Fibroblast of lung (primary cell): ENCODE results near the gene CRYL1. TPM values are rescaled to one million over a fixed set of nuclear protein-coding genes. Genes with fewer than 3 reads are reported as not detected.

ENCODE experiments used
- DNase-seq, 2 donors: peaks; one replicate each; pipeline versions ENCODE4 v3.0.0 to v3.0.0-alpha.2; 2010; ENCODE audit warnings: low read depth in 2 of 2
- H2AFZ ChIP-seq: 2 replicates; pipeline ENCODE4 v1.5.1; 2012; ENCODE audit warnings: low read length, control low read depth, inconsistent platforms
- H3K27ac ChIP-seq: 2 replicates; pipeline ENCODE4 v1.5.1; 2011; ENCODE audit warnings: low read length, control low read depth; ENCODE audit not compliant: insufficient read depth
- H3K27me3 ChIP-seq: 2 replicates; pipeline ENCODE4 v1.5.1; 2011; ENCODE audit warnings: mild to moderate bottlenecking, low read length; ENCODE audit not compliant: control insufficient read depth, insufficient read depth
- H3K36me3 ChIP-seq: 2 replicates; pipeline ENCODE4 v1.5.1; 2011; ENCODE audit warnings: low read length; ENCODE audit not compliant: control insufficient read depth, insufficient read depth
- H3K4me1 ChIP-seq: 2 replicates; pipeline ENCODE4 v1.5.1; 2011; ENCODE audit warnings: low read length; ENCODE audit not compliant: control insufficient read depth, insufficient read depth; ENCODE audit errors: extremely low read depth
- H3K4me2 ChIP-seq: 2 replicates; pipeline ENCODE4 v1.5.1; 2011; ENCODE audit warnings: low read length, control low read depth; ENCODE audit not compliant: insufficient read depth; ENCODE audit errors: extremely low read depth
- H3K4me3 ChIP-seq, 4 experiments: fragments of 200-600 bp in 1 of 4; sonication (generic) in 1 of 4; replicated peaks in 1 of 4; 2 replicates each; pipeline ENCODE4 v1.5.1; 2011 to 2016; ENCODE audit warnings: low read length in 4 of 4, low read depth in 3 of 4, mild to moderate bottlenecking in 3 of 4, control low read depth in 2 of 4, inconsistent platforms in 1 of 4, mixed read lengths in 1 of 4; ENCODE audit not compliant: insufficient read depth in 1 of 4; ENCODE audit errors: control extremely low read depth in 1 of 4
- H3K79me2 ChIP-seq: 2 replicates; pipeline ENCODE4 v1.5.1; 2012; ENCODE audit warnings: mild to moderate bottlenecking, low read length, inconsistent platforms; ENCODE audit not compliant: control insufficient read depth, insufficient read depth
- H3K9ac ChIP-seq: 2 replicates; pipeline ENCODE4 v1.5.1; 2011; ENCODE audit warnings: mild to moderate bottlenecking, low read length, control low read depth; ENCODE audit not compliant: insufficient read depth
- H3K9me3 ChIP-seq: 2 replicates; pipeline ENCODE4 v1.5.1; 2012; ENCODE audit warnings: low read depth, low read length; ENCODE audit not compliant: control insufficient read depth, insufficient read depth
- H4K20me1 ChIP-seq: 2 replicates; pipeline ENCODE4 v1.5.1; 2011; ENCODE audit warnings: low read length; ENCODE audit not compliant: control insufficient read depth, insufficient read depth; ENCODE audit errors: extremely low read depth
- EZH2 ChIP-seq: IDR thresholded peaks from 2 replicates; pipeline ENCODE4 v1.5.1; 2012; ENCODE audit warnings: low read length, control low read depth, mild to moderate bottlenecking; ENCODE audit errors: missing control alignments
- polyA plus RNA-seq, 2 donors: library from polyadenylated mRNA; depleted of rRNA in 1 of 2; stranded (reverse) in 1 of 2; unstranded in 1 of 2; fragments of >200 nt; gene quantifications; 2 replicates each; pipeline ENCODE4 v1.2.1, GENCODE V29; 2011 to 2012; ENCODE audit warnings: missing spikeins in 1 of 2
- total RNA-seq: library from RNA; depleted of rRNA; stranded (reverse); fragments of >200 nt; gene quantifications from 2 replicates; pipeline ENCODE4 v1.2.1, GENCODE V29; 2014
- TF ChIP-seq, protein P1 (sequence below), 2 donors: IDR thresholded peaks in 1 of 2; conservative IDR thresholded peaks in 1 of 2; 1 replicate in 1 of 2; 2 replicates in 1 of 2; pipeline ENCODE4 v1.5.1; 2011 to 2012; ENCODE audit warnings: low read length in 2 of 2, control low read depth in 1 of 2, inconsistent platforms in 1 of 2, low read depth in 1 of 2, mild to moderate bottlenecking in 1 of 2

CRYL1 gene
- total and polyA plus RNA-seq, 2 donors (not counting 1 experiment from before 2014, with no cell fraction given): 18.3 to 20.1 TPM

DNA sequence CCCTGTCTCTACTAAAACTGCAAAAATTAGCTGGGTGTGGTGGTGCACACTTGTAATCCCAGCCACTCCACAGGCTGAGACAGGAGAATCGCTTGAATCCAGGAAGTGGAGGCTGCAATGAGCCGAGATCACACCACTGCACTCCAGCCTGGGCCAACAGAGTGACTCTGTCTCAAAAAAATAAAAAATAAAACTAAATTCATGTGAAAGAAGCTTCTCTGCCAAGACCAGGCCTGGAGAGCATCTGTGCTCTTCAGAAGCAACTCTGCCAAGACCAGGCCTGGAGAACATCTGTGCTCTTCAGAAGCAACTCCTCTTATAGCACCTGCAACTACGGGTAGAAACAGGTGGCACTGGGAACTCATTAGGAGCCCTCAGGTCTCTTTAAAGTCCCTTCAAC, 37.7 kb downstream of the CRYL1 start:
- H3K4me3 ChIP-seq: no peak overlapping the region
- no peaks in the 10 kb centered on the region for H3K9me3 ChIP-seq
- H3K4me2 ChIP-seq: no peak overlapping the region
- no peaks in the 10 kb centered on the region for H3K27me3 ChIP-seq
- H2AFZ ChIP-seq: no peak overlapping the region
- H4K20me1 ChIP-seq: no peaks in the 10 kb centered on the region
- H3K36me3 ChIP-seq: no peaks in the 10 kb centered on the region
- H3K4me1 ChIP-seq: no peaks in the 10 kb centered on the region
- H3K27ac ChIP-seq: no peak overlapping the region
- DNase-seq: no peak
- TF ChIP-seq, protein P1, sequence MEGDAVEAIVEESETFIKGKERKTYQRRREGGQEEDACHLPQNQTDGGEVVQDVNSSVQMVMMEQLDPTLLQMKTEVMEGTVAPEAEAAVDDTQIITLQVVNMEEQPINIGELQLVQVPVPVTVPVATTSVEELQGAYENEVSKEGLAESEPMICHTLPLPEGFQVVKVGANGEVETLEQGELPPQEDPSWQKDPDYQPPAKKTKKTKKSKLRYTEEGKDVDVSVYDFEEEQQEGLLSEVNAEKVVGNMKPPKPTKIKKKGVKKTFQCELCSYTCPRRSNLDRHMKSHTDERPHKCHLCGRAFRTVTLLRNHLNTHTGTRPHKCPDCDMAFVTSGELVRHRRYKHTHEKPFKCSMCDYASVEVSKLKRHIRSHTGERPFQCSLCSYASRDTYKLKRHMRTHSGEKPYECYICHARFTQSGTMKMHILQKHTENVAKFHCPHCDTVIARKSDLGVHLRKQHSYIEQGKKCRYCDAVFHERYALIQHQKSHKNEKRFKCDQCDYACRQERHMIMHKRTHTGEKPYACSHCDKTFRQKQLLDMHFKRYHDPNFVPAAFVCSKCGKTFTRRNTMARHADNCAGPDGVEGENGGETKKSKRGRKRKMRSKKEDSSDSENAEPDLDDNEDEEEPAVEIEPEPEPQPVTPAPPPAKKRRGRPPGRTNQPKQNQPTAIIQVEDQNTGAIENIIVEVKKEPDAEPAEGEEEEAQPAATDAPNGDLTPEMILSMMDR (conservative IDR thresholded peaks at IDR 0.05 in 1 of 2, IDR thresholded peaks at IDR 0.05 in 1 of 2; ENCODE audit: low read depth in 1 of 2, low read length in 2 of 2): no peak
- no peak for TF ChIP-seq EZH2
- H3K9ac ChIP-seq: no peak overlapping the region
- no peaks in the 10 kb centered on the region for H3K79me2 ChIP-seq

DNA sequence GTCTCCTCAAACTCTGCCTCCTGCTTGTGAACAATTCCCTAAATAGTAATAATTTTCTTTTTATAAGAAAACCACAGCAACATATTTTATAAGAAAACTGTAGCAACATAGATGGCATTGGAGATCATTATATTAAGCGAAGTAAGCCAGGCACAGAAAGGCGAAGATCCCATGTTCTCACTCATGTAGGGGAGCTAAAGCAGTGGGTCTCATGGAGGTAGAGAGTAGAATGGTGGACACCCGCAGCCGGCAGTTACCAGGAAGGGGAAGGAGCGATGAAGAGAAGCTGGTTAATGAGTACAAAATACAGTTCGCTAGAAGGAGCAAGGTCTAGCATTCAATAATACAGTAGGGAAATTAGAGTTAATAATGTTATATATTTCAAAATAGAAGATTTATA, 42.9 kb downstream of the CRYL1 start:
- Histone ChIP-seq H3K27ac (no peak overlapping the region), H3K4me3 (no peak overlapping the region), H2AFZ (no peak overlapping the region), H3K9ac (no peak overlapping the region), H3K9me3 (no peaks in the 10 kb centered on the region), H3K36me3 (no peaks in the 10 kb centered on the region), H3K4me1 (no peaks in the 10 kb centered on the region), H4K20me1 (no peaks in the 10 kb centered on the region), H3K79me2 (no peaks in the 10 kb centered on the region), H3K4me2 (no peak overlapping the region), H3K27me3 (no peaks in the 10 kb centered on the region)
- DNase-seq: no peak
- no peak for TF ChIP-seq EZH2
- TF ChIP-seq, protein P1 (conservative IDR thresholded peaks at IDR 0.05 in 1 of 2, IDR thresholded peaks at IDR 0.05 in 1 of 2; ENCODE audit: low read depth in 1 of 2, low read length in 2 of 2): no peak

DNA sequence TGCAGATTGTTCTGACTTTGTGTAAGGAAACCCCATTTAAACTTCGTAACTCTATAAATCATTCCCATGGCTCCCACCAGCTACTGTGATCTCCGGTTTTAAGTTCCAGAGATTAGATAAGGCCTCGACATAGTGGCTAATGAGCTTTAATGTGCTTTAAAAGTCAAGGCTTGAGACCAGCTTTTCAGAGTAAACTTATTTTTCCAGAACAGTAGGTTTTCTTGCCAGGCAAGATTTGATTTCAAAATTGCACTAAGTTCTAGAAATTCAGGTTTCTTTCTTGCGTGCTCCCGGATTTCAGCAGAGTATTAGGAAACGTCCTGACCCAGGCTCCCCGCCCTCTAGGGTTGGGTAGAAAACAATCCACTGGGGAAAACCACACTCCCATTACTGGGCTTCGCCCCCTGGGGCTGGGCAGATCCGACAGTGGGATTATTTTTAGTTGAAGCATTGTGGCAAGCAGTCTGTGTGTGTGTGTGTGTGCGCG, 43.3 kb downstream of the CRYL1 start:
- H3K4me2 ChIP-seq: no peak overlapping the region
- no peaks in the 10 kb centered on the region for H4K20me1 ChIP-seq
- TF ChIP-seq EZH2: no peak
- TF ChIP-seq, protein P1 (conservative IDR thresholded peaks at IDR 0.05 in 1 of 2, IDR thresholded peaks at IDR 0.05 in 1 of 2; ENCODE audit: low read depth in 1 of 2, low read length in 2 of 2): peak in 1 of 2 donors; percentile 2
- no peak overlapping the region for H2AFZ ChIP-seq
- no peaks in the 10 kb centered on the region for H3K79me2 ChIP-seq
- no peaks in the 10 kb centered on the region for H3K9me3 ChIP-seq
- DNase-seq: peak in 1 of 2 donors; percentile 28
- no peak overlapping the region for H3K9ac ChIP-seq
- H3K4me1 ChIP-seq: no peaks in the 10 kb centered on the region
- no peak overlapping the region for H3K27ac ChIP-seq
- H3K36me3 ChIP-seq: no peaks in the 10 kb centered on the region
- no peak overlapping the region for H3K4me3 ChIP-seq
- H3K27me3 ChIP-seq: no peaks in the 10 kb centered on the region
